GM19238 (cell line): Measurements from ENCODE around the gene DDX5.
A peak's percentile ranks its signal among the peaks of the same experiment; 100 is the strongest.
"Not testable (repeated sequence)": the region's sequence is repeated elsewhere in the genome, so short reads cannot be mapped to it uniquely, and the experiment has no call there.

Experiments used
- DNase-seq: peaks from one replicate; pipeline ENCODE4 v3.0.0; 2011; ENCODE audit warnings: low spot score; ENCODE audit not compliant: insufficient read length

Gene DDX5

GRCh38 chr17:64508683-64509082, 2.6 kb upstream of the DDX5 start:
- no peak for DNase-seq

DNA sequence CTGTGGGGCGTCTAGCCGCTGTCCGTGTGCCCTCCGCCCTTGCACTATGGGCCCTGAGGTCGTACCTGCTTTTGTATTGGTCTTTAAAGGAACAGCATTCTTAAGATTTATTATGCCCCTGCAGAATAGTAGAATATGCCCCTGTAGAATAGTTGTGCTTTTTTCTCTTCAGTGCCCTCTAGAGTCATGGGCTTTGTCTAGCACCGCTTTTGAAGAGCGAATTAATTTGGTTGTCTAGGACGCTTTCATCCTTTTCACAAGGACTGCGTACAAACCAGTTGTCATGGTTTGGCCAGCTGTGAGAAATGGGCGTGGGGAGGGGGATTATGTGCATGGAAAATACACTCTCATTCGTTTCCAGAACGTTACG, 1.3 kb upstream of the DDX5 start:
- DNase-seq: no peak

- peak; percentile 81 for DNase-seq
Observed at GRCh38 chr17:64506576-64507412, 705 bp upstream of the DDX5 start, which contains the start of gene CEP95. Gene CEP95 (plus strand): TSS chr17:64506977. CDS start chr17:64507098, 121 bp downstream.

DNA sequence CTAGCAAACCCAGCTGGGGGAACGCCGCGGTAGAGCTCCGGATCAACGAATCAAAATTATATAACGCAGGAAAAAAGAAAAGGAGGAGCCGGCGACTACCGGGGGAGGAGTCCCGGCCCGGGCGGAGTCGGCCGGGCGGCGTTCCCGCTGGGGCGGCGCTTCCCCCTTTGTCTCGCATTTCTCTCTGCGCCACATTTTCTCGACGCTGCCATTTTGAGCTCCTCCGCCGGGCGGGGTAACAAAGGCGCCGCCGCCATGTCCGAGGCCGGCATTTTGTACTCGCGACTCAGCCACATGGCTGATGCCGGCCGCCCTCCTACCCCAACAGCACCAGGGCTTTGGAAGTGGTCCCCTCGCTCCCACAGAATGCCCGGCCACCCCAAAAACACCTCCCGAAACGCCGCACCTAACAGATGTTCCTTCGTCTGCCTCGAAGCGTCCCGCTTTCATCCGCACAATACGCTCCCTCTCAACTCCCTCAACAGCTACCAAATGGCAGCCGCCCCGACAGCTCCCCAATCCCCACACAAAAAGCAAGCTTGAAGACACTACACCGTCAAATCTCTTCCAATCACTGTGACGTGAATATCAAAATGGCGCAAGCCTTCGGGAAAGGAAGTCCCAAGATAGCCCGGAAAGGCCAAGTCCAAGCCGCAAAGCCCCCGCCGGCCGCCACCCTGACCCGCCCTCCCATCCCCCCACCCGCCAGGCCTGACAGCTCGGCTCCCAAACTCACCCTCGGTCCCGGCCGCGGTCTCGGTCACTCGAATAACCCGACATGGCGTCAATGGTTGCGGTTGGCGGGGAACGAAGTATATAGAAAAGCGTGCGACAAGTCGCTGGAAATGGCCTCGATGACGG, 519 bp downstream of the DDX5 start:
- DNase-seq: peak; percentile 67

GRCh38 chr17:64504769-64505339, 1.2 kb downstream of the DDX5 start:
- DNase-seq: no peak

DNA sequence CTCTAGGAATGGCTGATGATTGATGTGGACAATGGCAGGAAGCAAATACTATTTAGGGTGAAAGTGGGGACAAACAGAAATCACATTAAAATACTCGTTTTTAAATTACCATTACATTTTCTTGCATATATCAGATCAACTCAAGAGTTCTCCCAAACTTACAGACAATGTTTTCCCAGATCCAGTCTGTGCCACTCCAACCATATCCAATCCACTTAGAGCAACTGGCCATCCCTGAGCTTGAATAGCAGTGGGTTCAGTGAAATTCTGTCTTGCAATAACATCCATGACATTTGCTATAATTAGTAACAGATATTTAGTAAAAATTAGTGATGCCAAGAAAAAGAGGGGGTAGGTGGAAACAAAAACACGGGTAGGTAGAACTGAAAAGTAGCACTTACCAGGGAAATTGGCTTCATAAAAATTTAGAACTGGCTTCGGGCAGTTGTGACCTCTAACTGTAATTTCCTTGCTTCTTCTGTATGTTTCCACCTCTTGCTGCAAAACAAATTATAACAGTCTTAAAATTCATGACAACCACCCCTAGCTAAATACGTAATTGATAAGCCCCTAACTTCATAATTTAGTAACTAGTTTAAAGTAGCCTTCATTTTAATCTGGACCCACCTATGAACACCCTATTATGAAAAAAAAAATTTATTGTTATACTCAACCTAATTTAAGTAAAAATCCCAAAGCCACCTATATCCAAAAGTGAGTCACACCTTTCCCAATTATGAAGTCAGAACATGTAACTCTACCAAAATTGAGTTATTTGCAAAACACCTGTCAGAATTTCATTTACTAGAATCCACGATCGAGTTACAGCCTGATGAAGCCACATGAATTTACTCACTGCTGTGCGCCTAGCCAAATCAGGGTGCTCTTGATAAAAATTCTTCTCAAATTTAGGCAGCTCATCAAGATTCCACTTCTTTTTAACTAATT, 2.0 kb downstream of the DDX5 start:
- no peak for DNase-seq

DNA sequence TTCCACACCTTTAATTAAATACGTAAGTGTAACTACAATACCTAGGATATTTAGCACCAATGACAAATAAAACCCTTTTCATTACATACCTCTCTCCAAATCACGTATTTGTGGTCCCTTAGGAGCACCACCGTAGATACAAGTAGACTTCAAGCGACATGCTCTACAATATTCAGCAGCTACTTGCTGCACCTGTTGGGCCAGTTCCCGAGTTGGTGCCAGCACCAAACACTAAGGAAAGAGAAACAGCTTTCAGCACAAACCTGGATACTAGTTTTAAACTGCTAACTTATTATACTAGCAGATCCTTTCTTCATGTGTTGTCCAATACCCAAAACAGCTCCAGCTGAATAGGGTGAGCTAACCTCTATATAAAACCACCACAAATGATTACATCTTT, 2.7 kb downstream of the DDX5 start:
- no peak for DNase-seq

DNA sequence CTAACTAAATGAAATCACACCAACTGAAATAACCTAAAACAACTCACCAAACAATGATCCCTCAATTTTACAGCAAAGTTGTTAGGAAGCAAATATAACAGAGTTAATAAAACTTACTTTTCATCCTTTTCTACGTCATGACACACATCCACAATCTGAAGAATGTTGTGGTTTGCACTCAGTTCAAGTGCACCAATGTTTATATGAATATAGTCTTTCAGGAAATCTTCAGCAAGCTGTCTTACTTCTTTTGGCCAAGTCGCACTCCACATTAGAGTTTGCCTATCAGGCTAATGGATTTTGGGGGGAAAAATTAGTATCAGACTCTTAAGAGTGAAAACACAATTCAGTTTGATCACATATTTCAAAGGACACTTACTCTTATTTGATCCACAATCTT, 3.3 kb downstream of the DDX5 start:
- no peak for DNase-seq

DNA sequence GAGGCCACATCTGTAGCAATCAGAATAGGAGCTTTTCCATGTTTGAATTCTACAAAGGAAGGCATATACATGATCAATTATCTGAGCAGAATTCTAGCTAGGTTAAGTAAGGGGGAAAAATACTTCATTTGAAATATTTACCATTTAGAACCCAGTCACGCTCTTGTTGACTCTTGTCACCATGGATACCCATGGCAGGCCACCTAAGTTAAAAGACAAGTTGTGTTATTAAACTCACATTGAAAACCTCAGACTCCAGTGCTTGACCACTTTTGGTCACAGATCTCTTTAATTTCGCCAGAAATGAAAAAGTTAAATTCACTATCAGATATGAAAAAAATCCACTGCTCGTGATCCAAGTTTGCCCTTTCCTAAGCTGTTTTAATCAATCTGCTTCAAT, 4.1 kb downstream of the DDX5 start:
- no peak for DNase-seq

GRCh38 chr17:64500862-64501765, 5.0 kb downstream of the DDX5 start:
- no peak for DNase-seq

GRCh38 chr17:64500487-64500859, 5.6 kb downstream of the DDX5 start:
- no peak for DNase-seq

- no peak for DNase-seq
Observed at GRCh38 chr17:64499805-64500486, 6.1 kb downstream of the DDX5 start.

GRCh38 chr17:64498308-64499203, 7.5 kb downstream of the DDX5 start:
- no peak for DNase-seq

DNA sequence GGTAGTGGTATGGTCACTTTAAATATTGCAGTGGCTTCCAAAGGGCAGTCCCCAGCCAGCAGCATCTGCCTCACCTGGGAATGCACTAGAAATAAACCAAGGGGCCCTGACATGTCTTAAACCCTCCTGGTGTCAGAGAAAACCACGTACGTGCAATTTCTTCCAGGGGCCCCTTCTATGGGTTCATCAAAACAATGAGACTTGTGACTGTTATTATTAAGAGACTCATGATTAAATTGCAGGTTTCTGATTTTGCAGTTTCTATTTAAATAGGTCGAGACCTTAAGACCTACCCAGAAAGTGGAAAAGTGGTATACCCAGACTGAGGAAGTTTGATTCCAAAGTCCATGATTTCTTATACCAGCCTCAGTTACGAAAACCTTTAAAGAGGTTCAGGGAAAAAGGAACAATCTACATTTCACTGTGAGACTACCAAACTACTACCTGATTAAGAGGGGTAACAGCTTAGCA, 8.5 kb downstream of the DDX5 start:
- DNase-seq: no peak

- peak; percentile 85 for DNase-seq
Observed at GRCh38 chr17:64496786-64497564, 9.1 kb downstream of the DDX5 start, which contains the start of gene POLG2. Gene POLG2 (minus strand): TSS chr17:64497054. CDS start chr17:64496968, 86 bp downstream.

GRCh38 chr17:64496348-64496785, 9.7 kb downstream of the DDX5 start:
- no peak for DNase-seq

DNA sequence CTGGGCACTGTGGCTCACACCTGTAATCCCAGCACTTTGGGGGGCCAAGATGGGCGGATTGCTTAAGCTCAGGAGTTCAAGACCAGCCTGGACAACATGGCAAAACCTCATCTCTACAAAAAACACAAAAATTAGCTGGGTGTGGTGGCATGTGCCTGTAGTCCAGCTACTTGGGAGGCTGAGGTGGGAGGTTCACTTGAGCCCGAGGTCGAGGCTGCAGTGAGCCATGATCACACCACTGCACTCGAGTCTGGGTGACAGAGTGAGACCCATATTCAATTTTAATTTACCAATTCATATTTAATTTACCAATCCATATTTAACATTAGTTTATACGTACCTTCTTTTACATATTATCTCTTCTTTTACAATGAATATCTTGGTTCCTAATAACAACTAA, 10.8 kb downstream of the DDX5 start:
- DNase-seq: not testable (repeated sequence)
